Mesendoderm (in vitro differentiated cells): Measurements from ENCODE around the gene GGT5.

ENCODE experiments used
- DNase-seq: peaks from one replicate; pipeline ENCODE4 v3.0.0; 2013
- H2AK5ac ChIP-seq: 2 replicates; pipeline ENCODE4 v1.6.1; 2013; ENCODE audit warnings: low read length, inconsistent platforms
- H2BK120ac ChIP-seq: 2 replicates; pipeline ENCODE4 v1.6.1; 2013; ENCODE audit warnings: low read depth, mild to moderate bottlenecking, low read length, moderate library complexity, mixed read lengths
- H2BK15ac ChIP-seq: replicated peaks from 2 replicates; pipeline ENCODE4 v1.6.1; 2013; ENCODE audit warnings: low read depth, mild to moderate bottlenecking, moderate library complexity
- H2BK5ac ChIP-seq: 2 replicates; pipeline ENCODE4 v1.6.1; 2013; ENCODE audit warnings: low read length, inconsistent platforms
- H3K18ac ChIP-seq: 2 replicates; pipeline ENCODE4 v1.6.1; 2013; ENCODE audit warnings: mild to moderate bottlenecking, low read length, mixed read lengths
- H3K23ac ChIP-seq: one replicate; pipeline ENCODE4 v1.6.1; 2013; ENCODE audit warnings: low read length
- H3K27ac ChIP-seq: 2 replicates; pipeline ENCODE4 v1.5.1; 2013; ENCODE audit warnings: low read depth, mild to moderate bottlenecking, inconsistent platforms, low read length, moderate library complexity
- H3K27me3 ChIP-seq: 2 replicates; pipeline ENCODE4 v1.6.1; 2013; ENCODE audit warnings: low read length, control low read depth, mild to moderate bottlenecking, inconsistent platforms; ENCODE audit not compliant: insufficient read depth, poor library complexity
- H3K36me3 ChIP-seq: 2 replicates; pipeline ENCODE4 v1.6.1; 2013; ENCODE audit warnings: low read length, inconsistent platforms; ENCODE audit not compliant: control insufficient read depth, insufficient read depth
- H3K4ac ChIP-seq: one replicate; pipeline ENCODE4 v1.6.1; 2013; ENCODE audit warnings: low read depth, mild to moderate bottlenecking, low read length, moderate library complexity
- H3K4me1 ChIP-seq: 2 replicates; pipeline ENCODE4 v1.6.1; 2013; ENCODE audit warnings: low read depth, low read length, inconsistent platforms; ENCODE audit not compliant: control insufficient read depth
- H3K4me2 ChIP-seq: 2 replicates; pipeline ENCODE4 v1.6.1; 2013; ENCODE audit warnings: low read length
- H3K4me3 ChIP-seq: 2 replicates; pipeline ENCODE4 v1.5.1; 2013; ENCODE audit warnings: mild to moderate bottlenecking, low read length
- H3K56ac ChIP-seq: one replicate; pipeline ENCODE4 v1.6.1; 2013; ENCODE audit warnings: low read length
- H3K79me1 ChIP-seq: 2 replicates; pipeline ENCODE4 v1.6.1; 2013; ENCODE audit warnings: low read length, inconsistent platforms
- H3K79me2 ChIP-seq: 2 replicates; pipeline ENCODE4 v1.6.1; 2013; ENCODE audit warnings: mild to moderate bottlenecking, low read length; ENCODE audit not compliant: control insufficient read depth, insufficient read depth
- H3K9ac ChIP-seq: 2 replicates; pipeline ENCODE4 v1.6.1; 2013; ENCODE audit warnings: low read length, inconsistent platforms
- H4K5ac ChIP-seq: one replicate; pipeline ENCODE4 v1.6.1; 2013; ENCODE audit warnings: low read length
- H4K8ac ChIP-seq: one replicate; pipeline ENCODE4 v1.6.1; 2013; ENCODE audit warnings: low read depth, mild to moderate bottlenecking, control low read depth, low read length, moderate library complexity
- WGBS: extraction: QIAGEN DNeasy Blood & Tissue Kit; methylation state at CpG from one replicate; pipeline ENCODE4 v1.1.7; 2013; ENCODE audit warnings: low lambda C conversion rate, missing lambda C conversion rate; ENCODE audit not compliant: insufficient coverage; ENCODE audit errors: extremely low coverage; 5-methylcytosine and 5-hydroxymethylcytosine counted together

Gene GGT5

GRCh38 chr22:24178502-24179440 lies 66.1 kb downstream of the GGT5 start:
- no peak overlapping the region for H4K8ac ChIP-seq
- no peaks in the 10 kb centered on the region for H3K36me3 ChIP-seq
- no peak overlapping the region for H4K5ac ChIP-seq
- no peak overlapping the region for H3K9ac ChIP-seq
- no peaks in the 10 kb centered on the region for H3K27me3 ChIP-seq
- no peaks in the 10 kb centered on the region for H3K4me1 ChIP-seq
- H3K79me2 ChIP-seq: no peaks in the 10 kb centered on the region
- WGBS: no CpG with 5 or more reads among the region's 21 CpGs
- H3K27ac ChIP-seq: no peak overlapping the region
- no peaks in the 10 kb centered on the region for H3K79me1 ChIP-seq
- H3K4ac ChIP-seq: no peak overlapping the region
- H3K4me2 ChIP-seq: no peak overlapping the region
- no peak overlapping the region for H2BK5ac ChIP-seq
- peak; percentile 66 for DNase-seq
- no peak overlapping the region for H2BK15ac ChIP-seq
- no peak overlapping the region for H3K23ac ChIP-seq
- H3K4me3 ChIP-seq: no peak overlapping the region
- no peak overlapping the region for H3K56ac ChIP-seq
- H2BK120ac ChIP-seq: no peak overlapping the region
- no peak overlapping the region for H3K18ac ChIP-seq
- no peak overlapping the region for H2AK5ac ChIP-seq

- no CpG with 5 or more reads among the region's 12 CpGs for WGBS
- H3K27me3 ChIP-seq: no peaks in the 10 kb centered on the region
- H3K18ac ChIP-seq: no peak overlapping the region
- H2AK5ac ChIP-seq: no peak overlapping the region
- no peaks in the 10 kb centered on the region for H3K4me1 ChIP-seq
- no peak overlapping the region for H3K4me3 ChIP-seq
- no peak overlapping the region for H2BK15ac ChIP-seq
- no peak for DNase-seq
- H2BK5ac ChIP-seq: no peak overlapping the region
- H3K4ac ChIP-seq: no peak overlapping the region
- no peak overlapping the region for H2BK120ac ChIP-seq
- H3K36me3 ChIP-seq: no peaks in the 10 kb centered on the region
- H3K79me2 ChIP-seq: no peaks in the 10 kb centered on the region
- H3K79me1 ChIP-seq: no peaks in the 10 kb centered on the region
- no peak overlapping the region for H4K5ac ChIP-seq
- H3K23ac ChIP-seq: no peak overlapping the region
- H3K56ac ChIP-seq: no peak overlapping the region
- no peak overlapping the region for H3K9ac ChIP-seq
- no peak overlapping the region for H3K4me2 ChIP-seq
- H3K27ac ChIP-seq: no peak overlapping the region
- H4K8ac ChIP-seq: no peak overlapping the region
Measured at GRCh38 chr22:24178021-24178431, 66.9 kb downstream of the GGT5 start.

GRCh38 chr22:24177456-24177855 lies 67.4 kb downstream of the GGT5 start:
- no peak overlapping the region for H2BK120ac ChIP-seq
- H2AK5ac ChIP-seq: no peak overlapping the region
- no peak overlapping the region for H3K23ac ChIP-seq
- no peaks in the 10 kb centered on the region for H3K79me1 ChIP-seq
- H3K4me2 ChIP-seq: no peak overlapping the region
- no CpG with 5 or more reads among the region's 10 CpGs for WGBS
- H3K79me2 ChIP-seq: no peaks in the 10 kb centered on the region
- no peak overlapping the region for H3K18ac ChIP-seq
- no peak overlapping the region for H4K8ac ChIP-seq
- no peaks in the 10 kb centered on the region for H3K4me1 ChIP-seq
- no peak overlapping the region for H3K4ac ChIP-seq
- H4K5ac ChIP-seq: no peak overlapping the region
- H3K36me3 ChIP-seq: no peaks in the 10 kb centered on the region
- no peak overlapping the region for H3K9ac ChIP-seq
- H3K27me3 ChIP-seq: no peaks in the 10 kb centered on the region
- no peak overlapping the region for H3K56ac ChIP-seq
- no peak for DNase-seq
- H3K4me3 ChIP-seq: no peak overlapping the region
- no peak overlapping the region for H3K27ac ChIP-seq
- no peak overlapping the region for H2BK5ac ChIP-seq
- no peak overlapping the region for H2BK15ac ChIP-seq

- no CpG with 5 or more reads among the region's 5 CpGs for WGBS
- Histone ChIP-seq H3K9ac (no peak overlapping the region), H3K27ac (no peak overlapping the region), H3K4me1 (no peaks in the 10 kb centered on the region), H4K5ac (no peak overlapping the region), H3K27me3 (no peaks in the 10 kb centered on the region), H2BK15ac (no peak overlapping the region), H4K8ac (no peak overlapping the region), H3K4me2 (no peak overlapping the region), H3K56ac (no peak overlapping the region), H3K79me1 (no peaks in the 10 kb centered on the region), H3K79me2 (no peaks in the 10 kb centered on the region), H3K23ac (no peak overlapping the region), H3K18ac (no peak overlapping the region), H2BK5ac (no peak overlapping the region), H3K4me3 (no peak overlapping the region), H2BK120ac (no peak overlapping the region), H2AK5ac (no peak overlapping the region), H3K4ac (no peak overlapping the region), H3K36me3 (no peaks in the 10 kb centered on the region)
- DNase-seq: no peak
Measured at GRCh38 chr22:24177045-24177444, 67.8 kb downstream of the GGT5 start.

- no peak for DNase-seq
- Histone ChIP-seq H4K5ac (no peak overlapping the region), H3K4me2 (no peak overlapping the region), H3K79me1 (no peaks in the 10 kb centered on the region), H3K4me1 (no peaks in the 10 kb centered on the region), H3K4ac (no peak overlapping the region), H3K27ac (no peak overlapping the region), H3K4me3 (no peak overlapping the region), H3K9ac (no peak overlapping the region), H3K79me2 (no peaks in the 10 kb centered on the region), H3K27me3 (no peaks in the 10 kb centered on the region), H3K36me3 (no peaks in the 10 kb centered on the region), H2BK5ac (no peak overlapping the region), H2BK15ac (no peak overlapping the region), H2BK120ac (no peak overlapping the region), H3K18ac (no peak overlapping the region), H4K8ac (no peak overlapping the region), H2AK5ac (no peak overlapping the region), H3K23ac (no peak overlapping the region), H3K56ac (no peak overlapping the region)
- no CpG with 5 or more reads among the region's 10 CpGs for WGBS
Measured at GRCh38 chr22:24176630-24177029, 68.3 kb downstream of the GGT5 start.

- H3K9ac ChIP-seq: no peak overlapping the region
- H3K27me3 ChIP-seq: no peaks in the 10 kb centered on the region
- H3K4me1 ChIP-seq: no peaks in the 10 kb centered on the region
- H3K23ac ChIP-seq: no peak overlapping the region
- H2AK5ac ChIP-seq: no peak overlapping the region
- DNase-seq: no peak
- H3K56ac ChIP-seq: no peak overlapping the region
- no peak overlapping the region for H2BK15ac ChIP-seq
- H2BK120ac ChIP-seq: no peak overlapping the region
- no peak overlapping the region for H4K5ac ChIP-seq
- H3K36me3 ChIP-seq: no peaks in the 10 kb centered on the region
- H3K79me2 ChIP-seq: no peaks in the 10 kb centered on the region
- H4K8ac ChIP-seq: no peak overlapping the region
- H3K4me2 ChIP-seq: no peak overlapping the region
- no peaks in the 10 kb centered on the region for H3K79me1 ChIP-seq
- no peak overlapping the region for H3K18ac ChIP-seq
- no CpG with 5 or more reads among the region's 11 CpGs for WGBS
- H3K4me3 ChIP-seq: no peak overlapping the region
- no peak overlapping the region for H3K4ac ChIP-seq
- H3K27ac ChIP-seq: no peak overlapping the region
- no peak overlapping the region for H2BK5ac ChIP-seq
Measured at GRCh38 chr22:24176040-24176439, 68.8 kb downstream of the GGT5 start.
